H9 (cell line): ENCODE results near the gene MYT1. TPM values are rescaled to one million over a fixed set of nuclear protein-coding genes. Genes with fewer than 3 reads are reported as not detected.

ENCODE experiments used
- DNase-seq: peaks from one replicate; pipeline ENCODE4 v3.0.0-alpha.2; 2017
- H2AFZ ChIP-seq: one replicate; pipeline ENCODE4 v1.6.1; 2013; ENCODE audit warnings: mild to moderate bottlenecking, low read length, control low read depth, moderate library complexity
- H2AK5ac ChIP-seq: 2 replicates; pipeline ENCODE4 v1.6.1; 2013; ENCODE audit warnings: low read length, control low read depth, mixed read lengths; ENCODE audit not compliant: insufficient read length
- H2BK120ac ChIP-seq: one replicate; pipeline ENCODE4 v1.6.1; 2013; ENCODE audit warnings: low read depth, mild to moderate bottlenecking, low read length, control low read depth, inconsistent platforms; ENCODE audit not compliant: poor library complexity, severe bottlenecking
- H2BK12ac ChIP-seq: 2 replicates; pipeline ENCODE4 v1.6.1; 2013; ENCODE audit warnings: low read length, control low read depth, mixed read lengths, low read depth; ENCODE audit not compliant: insufficient read length
- H2BK15ac ChIP-seq: 2 replicates; pipeline ENCODE4 v1.6.1; 2013; ENCODE audit warnings: low read depth, low read length, control low read depth
- H2BK20ac ChIP-seq: one replicate; pipeline ENCODE4 v1.6.1; 2013; ENCODE audit warnings: low read depth, mild to moderate bottlenecking, low read length, control low read depth, inconsistent platforms; ENCODE audit not compliant: poor library complexity, severe bottlenecking
- H2BK5ac ChIP-seq: 2 replicates; pipeline ENCODE4 v1.6.1; 2013; ENCODE audit warnings: low read length, control low read depth, mixed read lengths; ENCODE audit not compliant: insufficient read length
- H3K14ac ChIP-seq: 2 replicates; pipeline ENCODE4 v1.6.1; 2013; ENCODE audit warnings: low read length, control low read depth; ENCODE audit not compliant: insufficient read depth
- H3K18ac ChIP-seq: 2 replicates; pipeline ENCODE4 v1.6.1; 2013; ENCODE audit warnings: low read depth, mild to moderate bottlenecking, mixed read lengths, low read length, control low read depth; ENCODE audit not compliant: insufficient read length
- H3K23ac ChIP-seq: 2 replicates; pipeline ENCODE4 v1.6.1; 2013; ENCODE audit warnings: low read length, control low read depth, mixed read lengths, low read depth; ENCODE audit not compliant: insufficient read length
- H3K23me2 ChIP-seq: 2 replicates; pipeline ENCODE4 v1.6.1; 2013; ENCODE audit warnings: low read depth, mild to moderate bottlenecking, mixed read lengths, low read length, control low read depth; ENCODE audit not compliant: insufficient read length, poor library complexity, severe bottlenecking
- H3K27ac ChIP-seq: 2 replicates; pipeline ENCODE4 v1.5.1; 2013; ENCODE audit warnings: low read length, control low read depth, mixed read lengths, low read depth; ENCODE audit not compliant: insufficient read length
- H3K27me3 ChIP-seq: 2 replicates; pipeline ENCODE4 v1.6.1; 2013; ENCODE audit warnings: low read length, control low read depth, inconsistent platforms; ENCODE audit not compliant: insufficient read depth
- H3K4ac ChIP-seq: 2 replicates; pipeline ENCODE4 v1.6.1; 2013; ENCODE audit warnings: low read depth, mild to moderate bottlenecking, control low read depth, inconsistent platforms, low read length, moderate library complexity
- H3K4me1 ChIP-seq: 2 replicates; pipeline ENCODE4 v1.6.1; 2013; ENCODE audit warnings: low read length, control low read depth, inconsistent platforms; ENCODE audit not compliant: insufficient read depth
- H3K4me2 ChIP-seq: 2 replicates; pipeline ENCODE4 v1.6.1; 2013; ENCODE audit warnings: low read length, control low read depth, mixed read lengths; ENCODE audit not compliant: insufficient read length, insufficient read depth
- H3K56ac ChIP-seq: 2 replicates; pipeline ENCODE4 v1.6.1; 2013; ENCODE audit warnings: low read depth, mild to moderate bottlenecking, mixed read lengths, low read length, control low read depth; ENCODE audit not compliant: insufficient read length
- H3K79me1 ChIP-seq: 2 replicates; pipeline ENCODE4 v1.6.1; 2013; ENCODE audit warnings: low read depth, mild to moderate bottlenecking, moderate library complexity, low read length, control low read depth, inconsistent platforms; ENCODE audit not compliant: insufficient read depth, poor library complexity, severe bottlenecking
- H3K79me2 ChIP-seq: 2 replicates; pipeline ENCODE4 v1.6.1; 2013; ENCODE audit warnings: low read length, control low read depth, inconsistent platforms; ENCODE audit not compliant: insufficient read depth
- H3K9ac ChIP-seq: 2 replicates; pipeline ENCODE4 v1.6.1; 2013; ENCODE audit warnings: low read length, control low read depth, mixed read lengths; ENCODE audit not compliant: insufficient read length; ENCODE audit errors: extremely low read depth
- H3K9me3 ChIP-seq: one replicate; pipeline ENCODE4 v1.6.1; 2013; ENCODE audit warnings: low read depth, low read length, inconsistent platforms; ENCODE audit not compliant: control insufficient read depth
- H3T11ph ChIP-seq: one replicate; pipeline ENCODE4 v1.6.1; 2013; ENCODE audit warnings: mild to moderate bottlenecking, low read length, control low read depth, inconsistent platforms
- H4K20me1 ChIP-seq: one replicate; pipeline ENCODE4 v1.6.1; 2013; ENCODE audit not compliant: control insufficient read depth, insufficient read length, insufficient read depth
- H4K5ac ChIP-seq: 2 replicates; pipeline ENCODE4 v1.6.1; 2013; ENCODE audit warnings: low read depth, mild to moderate bottlenecking, mixed read lengths, low read length, control low read depth; ENCODE audit not compliant: insufficient read length
- H4K8ac ChIP-seq: replicated peaks from 2 replicates; pipeline ENCODE4 v1.6.1; 2013; ENCODE audit warnings: low read length, control low read depth, mixed read lengths, low read depth; ENCODE audit not compliant: insufficient read length
- H4K91ac ChIP-seq: 2 replicates; pipeline ENCODE4 v1.6.1; 2013; ENCODE audit warnings: low read depth, mild to moderate bottlenecking, moderate library complexity, mixed read lengths, low read length, control low read depth; ENCODE audit not compliant: insufficient read length
- H3K27ac Mint-ChIP-seq, 3 experiments: 2 replicates in 2 of 3; 3 replicates in 1 of 3; pipeline ENCODE4 v1.8.0; 2020 to 2021; ENCODE audit warnings: mixed read lengths in 3 of 3, mild to moderate bottlenecking in 1 of 3, moderate library complexity in 1 of 3
- H3K27me3 Mint-ChIP-seq: 2 replicates; pipeline ENCODE4 v1.8.0; 2021; ENCODE audit warnings: low read depth, mild to moderate bottlenecking, moderate library complexity, mixed read lengths
- H3K36me3 Mint-ChIP-seq, 3 experiments: 2 replicates in 2 of 3; 3 replicates in 1 of 3; pipeline ENCODE4 v1.8.0; 2020 to 2021; ENCODE audit warnings: low read depth in 3 of 3, mixed read lengths in 3 of 3; ENCODE audit not compliant: insufficient read depth in 1 of 3
- H3K4me1 Mint-ChIP-seq, 2 experiments: 2 replicates each; pipeline ENCODE4 v1.8.0; 2020; ENCODE audit warnings: mixed read lengths in 2 of 2
- H3K4me3 Mint-ChIP-seq, 2 experiments: 2 replicates in 1 of 2; 3 replicates in 1 of 2; pipeline ENCODE4 v1.8.0; 2020 to 2021; ENCODE audit warnings: mild to moderate bottlenecking in 2 of 2, mixed read lengths in 2 of 2, moderate library complexity in 1 of 2
- H3K9me3 Mint-ChIP-seq, 2 experiments: 2 replicates in 1 of 2; 3 replicates in 1 of 2; pipeline ENCODE4 v1.8.0; 2020; ENCODE audit warnings: mild to moderate bottlenecking in 2 of 2, mixed read lengths in 2 of 2, moderate library complexity in 1 of 2
- CTCF ChIP-seq: fragments of 200-600 bp; sonication (generic); conservative IDR thresholded peaks from 3 replicates; pipeline ENCODE4 v1.8.0; 2021; ENCODE audit warnings: antibody characterized with exemption, mild to moderate bottlenecking
- WGBS: extraction: QIAGEN DNeasy Blood & Tissue Kit; methylation state at CpG from one replicate; pipeline ENCODE4 v1.1.7; 2013; ENCODE audit warnings: missing lambda C conversion rate, low lambda C conversion rate, mixed read lengths; ENCODE audit not compliant: insufficient read length; ENCODE audit errors: extremely low coverage; 5-methylcytosine and 5-hydroxymethylcytosine counted together
- total RNA-seq: library from RNA; stranded (reverse); gene quantifications from 2 replicates; pipeline ENCODE4 v1.2.1, GENCODE V29; 2021

The MYT1 gene
- total RNA-seq, 1 experiment from 2014 or later, result 0.79 TPM

- Histone ChIP-seq H2BK20ac (no peak overlapping the region), H2BK120ac (peak overlapping the region; percentile 94), H4K8ac (no peak overlapping the region), H2BK5ac (no peak overlapping the region), H4K20me1 (no peaks in the 10 kb centered on the region), H3K23me2 (no peaks in the 10 kb centered on the region), H3K79me1 (no peaks in the 10 kb centered on the region), H2AK5ac (no peak overlapping the region), H3T11ph (peak overlapping the region; percentile 85), H4K5ac (no peak overlapping the region), H3K4me2 (peak overlapping the region; percentile 14), H3K56ac (no peak overlapping the region), H3K27me3 (no peaks in the 10 kb centered on the region), H4K91ac (no peak overlapping the region), H3K18ac (peak overlapping the region; percentile 73), H2BK15ac (no peak overlapping the region), H3K14ac (peak overlapping the region; percentile 92), H2AFZ (no peak overlapping the region), H3K27ac (peak overlapping the region; percentile 31), H3K79me2 (no peaks in the 10 kb centered on the region), H3K23ac (no peak overlapping the region), H2BK12ac (no peak overlapping the region), H3K9ac (no peak overlapping the region), H3K4me1 (peaks cover 20% of the 10 kb centered on the region; the same call in 1 of the 2 replicates), H3K4ac (peak overlapping the region; percentile 70; the same call in 1 of the 2 replicates), H3K9me3 (no peaks in the 10 kb centered on the region)
- H3K27ac Mint-ChIP-seq, result peak overlapping the region; percentile 26 to 94 (median 88); a peak in 4 of 7 replicates
- TF ChIP-seq CTCF, result 0 out of 3 replicates have a peak, but pooled peaks have one; percentile 14
- peaks cover 54% of the 10 kb centered on the region in 2 experiments for H3K4me1 Mint-ChIP-seq
- peak overlapping the region in 1 of 2 experiments; percentile 6; a peak in 1 of 5 replicates for H3K4me3 Mint-ChIP-seq
- no CpG with 5 or more reads among the region's 21 CpGs for WGBS
- DNase-seq, result peak; percentile 76
- peaks cover 22% of the 10 kb centered on the region for H3K27me3 Mint-ChIP-seq
- peaks cover 3 to 5% (median 4%) of the 10 kb centered on the region in 3 experiments; a peak in 6 of 7 replicates for H3K36me3 Mint-ChIP-seq
- peaks cover 6 to 9% of the 10 kb centered on the region in 2 experiments for H3K9me3 Mint-ChIP-seq
Measured at GRCh38 chr20:64188682-64189529, 24.7 kb downstream of the MYT1 start.
